22Rv1 (cell line): ENCODE measurements around the gene KCNA2.
A peak's percentile ranks its signal among the peaks of the same experiment; 100 is the strongest.

Experiments used
- ZFX ChIP-seq: fragments of 450-650 bp; IDR thresholded peaks from 2 replicates; pipeline ENCODE4 v1.6.1; 2017; ENCODE audit warnings: antibody characterized with exemption, borderline replicate concordance
- TF ChIP-seq, protein P1 (sequence below): fragments of 450-650 bp; IDR thresholded peaks from 2 replicates; pipeline ENCODE4 v1.5.1; 2017; ENCODE audit warnings: mild to moderate bottlenecking

DNA sequence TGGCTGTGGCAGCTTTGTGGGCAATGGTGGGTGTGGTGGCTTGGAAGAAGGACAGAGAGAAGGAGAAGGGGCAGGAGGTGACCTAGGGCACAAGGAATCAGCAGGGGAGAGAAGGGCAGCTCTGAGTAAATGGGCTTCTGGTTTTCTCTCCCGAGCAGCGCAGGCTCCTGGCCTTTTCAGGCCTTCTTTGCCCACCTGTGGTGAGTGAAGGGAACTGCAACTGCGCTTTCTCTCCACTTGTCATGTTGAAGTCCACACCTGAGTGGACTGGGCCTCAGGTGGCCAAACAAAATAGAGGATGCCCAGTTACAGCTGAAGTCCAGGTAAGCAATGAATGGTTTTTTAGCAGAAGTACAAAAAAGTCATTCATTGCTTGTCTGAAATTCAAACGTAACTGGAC is 57.8 kb downstream of the KCNA2 start:
- TF ChIP-seq, protein P1, sequence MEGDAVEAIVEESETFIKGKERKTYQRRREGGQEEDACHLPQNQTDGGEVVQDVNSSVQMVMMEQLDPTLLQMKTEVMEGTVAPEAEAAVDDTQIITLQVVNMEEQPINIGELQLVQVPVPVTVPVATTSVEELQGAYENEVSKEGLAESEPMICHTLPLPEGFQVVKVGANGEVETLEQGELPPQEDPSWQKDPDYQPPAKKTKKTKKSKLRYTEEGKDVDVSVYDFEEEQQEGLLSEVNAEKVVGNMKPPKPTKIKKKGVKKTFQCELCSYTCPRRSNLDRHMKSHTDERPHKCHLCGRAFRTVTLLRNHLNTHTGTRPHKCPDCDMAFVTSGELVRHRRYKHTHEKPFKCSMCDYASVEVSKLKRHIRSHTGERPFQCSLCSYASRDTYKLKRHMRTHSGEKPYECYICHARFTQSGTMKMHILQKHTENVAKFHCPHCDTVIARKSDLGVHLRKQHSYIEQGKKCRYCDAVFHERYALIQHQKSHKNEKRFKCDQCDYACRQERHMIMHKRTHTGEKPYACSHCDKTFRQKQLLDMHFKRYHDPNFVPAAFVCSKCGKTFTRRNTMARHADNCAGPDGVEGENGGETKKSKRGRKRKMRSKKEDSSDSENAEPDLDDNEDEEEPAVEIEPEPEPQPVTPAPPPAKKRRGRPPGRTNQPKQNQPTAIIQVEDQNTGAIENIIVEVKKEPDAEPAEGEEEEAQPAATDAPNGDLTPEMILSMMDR, result peak; percentile 54
- no peak for TF ChIP-seq ZFX
